Ishikawa (cell line): ENCODE results near the gene ATG14.

Source experiments
- FOXM1 ChIP-seq: IDR thresholded peaks from 2 replicates; pipeline ENCODE4 v1.6.1; 2012; ENCODE audit warnings: low read depth, borderline replicate concordance
- RAD21 ChIP-seq: IDR thresholded peaks from 2 replicates; pipeline ENCODE4 v1.6.1; 2012; ENCODE audit warnings: low read depth
- TAF1 ChIP-seq: IDR thresholded peaks from 2 replicates; pipeline ENCODE4 v1.6.1; 2012; ENCODE audit warnings: low read depth, mild to moderate bottlenecking
- TCF12 ChIP-seq: IDR thresholded peaks from 2 replicates; pipeline ENCODE4 v1.6.1; 2012; ENCODE audit warnings: low read depth
- YY1 ChIP-seq: IDR thresholded peaks from 2 replicates; pipeline ENCODE4 v1.6.1; 2012; ENCODE audit warnings: low read depth
- TF ChIP-seq, protein P1 (sequence below): IDR thresholded peaks from 2 replicates; pipeline ENCODE4 v1.6.1; 2012
- TF ChIP-seq, protein P2 (sequence below): IDR thresholded peaks from 2 replicates; pipeline ENCODE4 v1.6.1; 2012; ENCODE audit warnings: low read depth, mild to moderate bottlenecking

DNA sequence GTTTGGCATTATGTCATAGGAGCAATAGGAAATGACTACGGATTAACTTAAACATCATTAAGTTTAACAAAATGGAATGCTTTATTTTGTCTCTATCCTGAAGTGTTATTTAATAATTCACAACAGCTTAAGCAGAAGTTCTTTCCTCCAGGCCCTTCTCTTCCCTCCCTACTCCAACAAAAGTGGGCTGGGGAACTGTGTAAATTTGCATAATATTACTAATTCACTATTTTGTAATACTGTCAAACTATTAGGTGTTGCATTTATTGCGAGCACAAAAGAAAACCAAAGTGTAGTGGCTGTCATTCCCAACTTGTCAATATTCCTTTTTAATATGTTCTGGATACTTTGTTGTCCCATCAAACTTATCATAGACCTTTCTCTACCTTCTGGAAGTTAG, 69.8 kb downstream of the ATG14 start:
- TF ChIP-seq, protein P1, sequence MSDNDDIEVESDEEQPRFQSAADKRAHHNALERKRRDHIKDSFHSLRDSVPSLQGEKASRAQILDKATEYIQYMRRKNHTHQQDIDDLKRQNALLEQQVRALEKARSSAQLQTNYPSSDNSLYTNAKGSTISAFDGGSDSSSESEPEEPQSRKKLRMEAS: no peak
- TF ChIP-seq TAF1 (no peak), RAD21 (no peak), FOXM1 (no peak), YY1 (no peak), TCF12 (no peak)
- TF ChIP-seq, protein P2, sequence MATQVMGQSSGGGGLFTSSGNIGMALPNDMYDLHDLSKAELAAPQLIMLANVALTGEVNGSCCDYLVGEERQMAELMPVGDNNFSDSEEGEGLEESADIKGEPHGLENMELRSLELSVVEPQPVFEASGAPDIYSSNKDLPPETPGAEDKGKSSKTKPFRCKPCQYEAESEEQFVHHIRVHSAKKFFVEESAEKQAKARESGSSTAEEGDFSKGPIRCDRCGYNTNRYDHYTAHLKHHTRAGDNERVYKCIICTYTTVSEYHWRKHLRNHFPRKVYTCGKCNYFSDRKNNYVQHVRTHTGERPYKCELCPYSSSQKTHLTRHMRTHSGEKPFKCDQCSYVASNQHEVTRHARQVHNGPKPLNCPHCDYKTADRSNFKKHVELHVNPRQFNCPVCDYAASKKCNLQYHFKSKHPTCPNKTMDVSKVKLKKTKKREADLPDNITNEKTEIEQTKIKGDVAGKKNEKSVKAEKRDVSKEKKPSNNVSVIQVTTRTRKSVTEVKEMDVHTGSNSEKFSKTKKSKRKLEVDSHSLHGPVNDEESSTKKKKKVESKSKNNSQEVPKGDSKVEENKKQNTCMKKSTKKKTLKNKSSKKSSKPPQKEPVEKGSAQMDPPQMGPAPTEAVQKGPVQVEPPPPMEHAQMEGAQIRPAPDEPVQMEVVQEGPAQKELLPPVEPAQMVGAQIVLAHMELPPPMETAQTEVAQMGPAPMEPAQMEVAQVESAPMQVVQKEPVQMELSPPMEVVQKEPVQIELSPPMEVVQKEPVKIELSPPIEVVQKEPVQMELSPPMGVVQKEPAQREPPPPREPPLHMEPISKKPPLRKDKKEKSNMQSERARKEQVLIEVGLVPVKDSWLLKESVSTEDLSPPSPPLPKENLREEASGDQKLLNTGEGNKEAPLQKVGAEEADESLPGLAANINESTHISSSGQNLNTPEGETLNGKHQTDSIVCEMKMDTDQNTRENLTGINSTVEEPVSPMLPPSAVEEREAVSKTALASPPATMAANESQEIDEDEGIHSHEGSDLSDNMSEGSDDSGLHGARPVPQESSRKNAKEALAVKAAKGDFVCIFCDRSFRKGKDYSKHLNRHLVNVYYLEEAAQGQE: no peak
